Thyroid gland (tissue), 4 donors: ENCODE results near the gene TEX2.

Experiments
- POLR2A ChIP-seq, 2 donors: fragments of 450-650 bp; IDR thresholded peaks; one replicate each; pipeline ENCODE4 v1.6.1; 2017; ENCODE audit warnings: antibody characterized with exemption in 2 of 2, mild to moderate bottlenecking in 2 of 2, moderate library complexity in 1 of 2
- TF ChIP-seq, protein P1 (sequence below), 6 experiments: fragments of 200-600 bp in 3 of 6; fragments of 450-650 bp in 3 of 6; sonication (generic) in 3 of 6; IDR thresholded peaks; one replicate each; pipeline ENCODE4 v1.5.1; 2016 to 2019; ENCODE audit warnings: antibody characterized with exemption in 6 of 6, mild to moderate bottlenecking in 2 of 6, inconsistent platforms in 1 of 6, moderate library complexity in 1 of 6

DNA sequence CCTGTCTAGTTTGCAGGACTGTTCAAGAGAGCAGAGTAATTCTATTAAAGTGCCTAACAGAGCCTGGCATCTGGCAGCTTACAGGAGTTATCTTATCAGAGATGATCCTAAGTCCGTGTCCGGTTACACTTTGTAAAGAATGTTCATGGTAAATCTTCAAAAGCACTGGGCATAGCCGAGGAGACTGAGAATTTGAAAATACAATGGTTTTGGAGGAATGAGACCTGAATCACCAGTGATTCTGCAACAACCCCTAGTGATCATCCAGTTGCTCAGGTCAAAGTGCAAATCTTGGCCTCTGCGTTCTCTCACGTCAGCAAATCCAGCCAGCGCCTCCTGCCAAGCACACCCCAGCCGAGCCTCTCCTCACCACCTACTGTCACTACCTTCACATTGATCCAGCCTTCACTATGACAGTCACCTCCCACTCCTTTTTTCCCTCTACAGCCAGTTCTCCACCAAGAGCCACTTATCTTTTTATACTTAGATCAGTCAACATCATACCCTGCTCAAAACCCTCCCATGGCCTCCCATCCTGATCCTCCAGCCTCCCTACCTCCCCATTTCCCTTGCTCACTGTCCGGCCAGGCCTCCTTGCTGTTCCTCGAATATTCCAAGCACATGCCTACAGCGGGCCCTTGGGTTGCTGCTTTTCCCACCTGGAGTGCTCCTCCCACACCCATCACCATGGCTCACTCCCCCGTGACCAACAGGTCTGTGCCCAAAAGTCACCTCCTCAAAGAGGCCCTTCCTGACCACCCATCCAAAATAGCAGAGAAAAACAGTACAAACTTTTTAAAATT is 75.8 kb downstream of the TEX2 start:
- TF ChIP-seq, protein P1, sequence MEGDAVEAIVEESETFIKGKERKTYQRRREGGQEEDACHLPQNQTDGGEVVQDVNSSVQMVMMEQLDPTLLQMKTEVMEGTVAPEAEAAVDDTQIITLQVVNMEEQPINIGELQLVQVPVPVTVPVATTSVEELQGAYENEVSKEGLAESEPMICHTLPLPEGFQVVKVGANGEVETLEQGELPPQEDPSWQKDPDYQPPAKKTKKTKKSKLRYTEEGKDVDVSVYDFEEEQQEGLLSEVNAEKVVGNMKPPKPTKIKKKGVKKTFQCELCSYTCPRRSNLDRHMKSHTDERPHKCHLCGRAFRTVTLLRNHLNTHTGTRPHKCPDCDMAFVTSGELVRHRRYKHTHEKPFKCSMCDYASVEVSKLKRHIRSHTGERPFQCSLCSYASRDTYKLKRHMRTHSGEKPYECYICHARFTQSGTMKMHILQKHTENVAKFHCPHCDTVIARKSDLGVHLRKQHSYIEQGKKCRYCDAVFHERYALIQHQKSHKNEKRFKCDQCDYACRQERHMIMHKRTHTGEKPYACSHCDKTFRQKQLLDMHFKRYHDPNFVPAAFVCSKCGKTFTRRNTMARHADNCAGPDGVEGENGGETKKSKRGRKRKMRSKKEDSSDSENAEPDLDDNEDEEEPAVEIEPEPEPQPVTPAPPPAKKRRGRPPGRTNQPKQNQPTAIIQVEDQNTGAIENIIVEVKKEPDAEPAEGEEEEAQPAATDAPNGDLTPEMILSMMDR (IDR thresholded peaks at IDR 0.05), result no peak
- TF ChIP-seq POLR2A (IDR thresholded peaks at IDR 0.05), result no peak
